Sigmoid colon (tissue), 7 donors: ENCODE data around the gene AKAP8. TPM values are rescaled to one million over a fixed set of nuclear protein-coding genes. Genes with fewer than 3 reads are reported as not detected.

Experiments used
- DNase-seq: peaks from one replicate; pipeline ENCODE4 v3.0.0-alpha.2; 2019
- H3K27ac ChIP-seq, 4 donors: fragments of 200-600 bp; sonication (generic); one replicate each; pipeline ENCODE4 v1.5.1; 2016 to 2019; ENCODE audit warnings: mild to moderate bottlenecking in 1 of 4
- H3K27me3 ChIP-seq, 3 donors: fragments of 200-600 bp; sonication (generic); one replicate each; pipeline ENCODE4 v1.5.1; 2019; ENCODE audit warnings: mild to moderate bottlenecking in 1 of 3
- H3K36me3 ChIP-seq, 4 donors: fragments of 200-600 bp; sonication (generic); one replicate each; pipeline ENCODE4 v1.5.1; 2016 to 2019
- H3K4me1 ChIP-seq, 4 donors: fragments of 200-600 bp; sonication (generic); one replicate each; pipeline ENCODE4 v1.5.1; 2017 to 2019
- H3K4me3 ChIP-seq, 4 donors: fragments of 200-600 bp; sonication (generic); one replicate each; pipeline ENCODE4 v1.5.1; 2017 to 2019; ENCODE audit warnings: mild to moderate bottlenecking in 2 of 4, moderate library complexity in 1 of 4
- H3K9me3 ChIP-seq, 4 donors: fragments of 200-600 bp in 3 of 4; sonication (generic) in 3 of 4; one replicate each; pipeline versions ENCODE4 v1.5.1 to v1.6.1; 2013 to 2019
- CTCF ChIP-seq, 4 experiments: fragments of 450-650 bp in 3 of 4; fragments of 200-600 bp in 1 of 4; IDR thresholded peaks; one replicate each; pipeline ENCODE4 v1.5.1; 2016 to 2019; ENCODE audit warnings: antibody characterized with exemption in 4 of 4, mild to moderate bottlenecking in 3 of 4, moderate library complexity in 2 of 4
- EP300 ChIP-seq, 4 donors: sonication (generic); formaldehyde crosslinking; IDR thresholded peaks; one replicate each; pipeline ENCODE4 v1.6.1; 2017; ENCODE audit warnings: antibody characterized with exemption in 4 of 4
- POLR2A ChIP-seq, 2 donors: fragments of 450-650 bp; IDR thresholded peaks; one replicate each; pipeline ENCODE4 v1.6.1; 2016; ENCODE audit warnings: antibody characterized with exemption in 2 of 2, mild to moderate bottlenecking in 2 of 2, moderate library complexity in 2 of 2
- POLR2AphosphoS5 ChIP-seq, 4 donors: sonication (generic); formaldehyde crosslinking; IDR thresholded peaks; one replicate each; pipeline ENCODE4 v1.6.1; 2017; ENCODE audit warnings: antibody characterized with exemption in 4 of 4
- WGBS, 2 donors: extraction: QIAGEN DNeasy Blood & Tissue Kit; methylation state at CpG; one replicate each; pipeline ENCODE4 v1.1.7; 2013; 5-methylcytosine and 5-hydroxymethylcytosine counted together
- intact Hi-C: fragments of 100-400 bp; cut with DNase I; formaldehyde crosslinking; loops from one replicate; pipeline ENCODE4 v1.15.1; 2023
- polyA plus RNA-seq, 3 donors: library from polyadenylated mRNA; stranded (reverse); fragments of 200-250 nt; gene quantifications; one replicate each; pipeline ENCODE4 v1.2.3, GENCODE V29; 2013
- total RNA-seq, 4 donors: library from RNA; depleted of rRNA; stranded (reverse); fragments of >200 nt; gene quantifications; one replicate each; pipeline ENCODE4 v1.1.0, GENCODE V29; 2016
- donor health status: healthy with polysubstance abuse.
- donor health status: Bipolar disorder and iron deficiency.
- donor health status: healthy.

Gene AKAP8
- total and polyA plus RNA-seq, 7 donors, result 11.4 to 43.8 (median 19.8) TPM

GRCh38 chr19:15372470-15372869 is 7.1 kb downstream of the AKAP8 start:
- Histone ChIP-seq H3K36me3 (peaks cover 55 to 67% (median 63%) of the 10 kb centered on the region in 4 donors), H3K4me1 (peaks cover 0 to 40% (median 37%) of the 10 kb centered on the region in 4 donors), H3K9me3 (no peaks in the 10 kb centered on the region), H3K27ac (no peak overlapping the region), H3K27me3 (no peaks in the 10 kb centered on the region), H3K4me3 (no peak overlapping the region)
- intact Hi-C loops, result no loop called here
- no peak for DNase-seq
- TF ChIP-seq EP300 (IDR thresholded peaks at IDR 0.05) (no peak), CTCF (IDR thresholded peaks at IDR 0.05) (no peak), POLR2A (IDR thresholded peaks at IDR 0.05) (no peak), POLR2AphosphoS5 (IDR thresholded peaks at IDR 0.05) (no peak)
- 95 to 96% methylated on average over 14 of the region's 14 CpGs for WGBS, 2 donors

- 93 to 94% methylated on average over 17 of the region's 17 CpGs for WGBS, 2 donors
Observed at GRCh38 chr19:15371786-15372380, 7.7 kb downstream of the AKAP8 start.

GRCh38 chr19:15371119-15371518 is 8.5 kb downstream of the AKAP8 start:
- Histone ChIP-seq H3K4me1 (peaks cover 0 to 26% (median 25%) of the 10 kb centered on the region in 4 donors), H3K9me3 (no peaks in the 10 kb centered on the region), H3K4me3 (no peak overlapping the region), H3K27me3 (no peaks in the 10 kb centered on the region), H3K36me3 (peaks cover 55 to 80% (median 73%) of the 10 kb centered on the region in 4 donors), H3K27ac (no peak overlapping the region)
- intact Hi-C loops, result no loop called here
- no peak for DNase-seq
- 97 to 98% methylated on average over 7 of the region's 7 CpGs for WGBS, 2 donors
- TF ChIP-seq POLR2AphosphoS5 (IDR thresholded peaks at IDR 0.05), result no peak
- no peak for TF ChIP-seq CTCF (IDR thresholded peaks at IDR 0.05)
- no peak for TF ChIP-seq POLR2A (IDR thresholded peaks at IDR 0.05)
- no peak for TF ChIP-seq EP300 (IDR thresholded peaks at IDR 0.05)

More at GRCh38 chr19:15371786-15372380, 7.7 kb downstream of the AKAP8 start:
- Histone ChIP-seq H3K36me3 (peaks cover 55 to 73% (median 69%) of the 10 kb centered on the region in 4 donors), H3K4me3 (no peak overlapping the region), H3K9me3 (no peaks in the 10 kb centered on the region), H3K4me1 (peaks cover 0 to 34% (median 31%) of the 10 kb centered on the region in 4 donors), H3K27me3 (no peaks in the 10 kb centered on the region), H3K27ac (no peak overlapping the region)
- intact Hi-C loops, result no loop called here
- TF ChIP-seq EP300 (IDR thresholded peaks at IDR 0.05) (no peak), CTCF (IDR thresholded peaks at IDR 0.05) (no peak), POLR2A (IDR thresholded peaks at IDR 0.05) (no peak), POLR2AphosphoS5 (IDR thresholded peaks at IDR 0.05) (no peak)
- no peak for DNase-seq

- peaks cover 0 to 15% (median 11%) of the 10 kb centered on the region in 4 donors for H3K4me1 ChIP-seq
- no peak overlapping the region for H3K27ac ChIP-seq
- TF ChIP-seq EP300 (IDR thresholded peaks at IDR 0.05), result no peak
- no peak for TF ChIP-seq CTCF (IDR thresholded peaks at IDR 0.05)
- TF ChIP-seq POLR2AphosphoS5 (IDR thresholded peaks at IDR 0.05), result no peak
- TF ChIP-seq POLR2A (IDR thresholded peaks at IDR 0.05), result no peak
- WGBS, 2 donors, result 97% methylated on average over 9 of the region's 9 CpGs
- H3K4me3 ChIP-seq, result no peak overlapping the region
- no peaks in the 10 kb centered on the region for H3K9me3 ChIP-seq
- H3K36me3 ChIP-seq, result peaks cover 55 to 96% (median 83%) of the 10 kb centered on the region in 4 donors
- no peak for DNase-seq
- no peaks in the 10 kb centered on the region for H3K27me3 ChIP-seq
- intact Hi-C loops, result no loop called here
Observed at GRCh38 chr19:15369594-15369891, 10.0 kb downstream of the AKAP8 start.
